Hindlimb muscle (tissue), 1 donor: ENCODE results near the gene FPR1. TPM values are rescaled to one million over a fixed set of nuclear protein-coding genes. Genes with fewer than 3 reads are reported as not detected.

Experiments used
- DNase-seq: peaks from one replicate; pipeline ENCODE4 v3.0.0-alpha.2; 2013
- polyA plus RNA-seq: library from polyadenylated mRNA; unstranded; fragments of 120-200 nt; gene quantifications from one replicate; pipeline ENCODE4 v1.2.1, GENCODE V29; 2013; ENCODE audit not compliant: insufficient read length

Gene FPR1
- 1.6 TPM for polyA plus RNA-seq

DNA sequence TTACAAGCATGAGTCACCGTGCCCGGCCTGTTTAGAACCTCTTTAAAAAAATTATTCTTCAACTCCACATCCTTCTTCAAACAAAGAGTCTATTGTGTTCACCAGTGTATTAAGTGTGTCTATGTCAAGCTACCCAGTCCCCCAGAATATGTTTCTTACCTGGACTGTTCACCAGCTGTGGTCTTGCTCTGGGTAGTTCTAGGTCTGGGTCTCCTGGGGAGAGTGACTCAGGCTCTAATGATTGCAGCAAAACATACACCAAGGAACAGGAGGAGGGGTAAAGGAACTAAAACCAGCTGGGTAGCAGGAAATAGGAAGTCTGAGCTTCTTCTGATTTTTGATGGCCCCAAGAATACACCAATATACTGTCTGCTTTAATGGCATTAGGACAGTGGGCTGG is at the start of gene FPR1:
Gene FPR1 (minus strand): TSS at position 224 of the 400 bp plus-strand sequence. CDS start 4,884 bp downstream, outside the sequence.
- no peak for DNase-seq

DNA sequence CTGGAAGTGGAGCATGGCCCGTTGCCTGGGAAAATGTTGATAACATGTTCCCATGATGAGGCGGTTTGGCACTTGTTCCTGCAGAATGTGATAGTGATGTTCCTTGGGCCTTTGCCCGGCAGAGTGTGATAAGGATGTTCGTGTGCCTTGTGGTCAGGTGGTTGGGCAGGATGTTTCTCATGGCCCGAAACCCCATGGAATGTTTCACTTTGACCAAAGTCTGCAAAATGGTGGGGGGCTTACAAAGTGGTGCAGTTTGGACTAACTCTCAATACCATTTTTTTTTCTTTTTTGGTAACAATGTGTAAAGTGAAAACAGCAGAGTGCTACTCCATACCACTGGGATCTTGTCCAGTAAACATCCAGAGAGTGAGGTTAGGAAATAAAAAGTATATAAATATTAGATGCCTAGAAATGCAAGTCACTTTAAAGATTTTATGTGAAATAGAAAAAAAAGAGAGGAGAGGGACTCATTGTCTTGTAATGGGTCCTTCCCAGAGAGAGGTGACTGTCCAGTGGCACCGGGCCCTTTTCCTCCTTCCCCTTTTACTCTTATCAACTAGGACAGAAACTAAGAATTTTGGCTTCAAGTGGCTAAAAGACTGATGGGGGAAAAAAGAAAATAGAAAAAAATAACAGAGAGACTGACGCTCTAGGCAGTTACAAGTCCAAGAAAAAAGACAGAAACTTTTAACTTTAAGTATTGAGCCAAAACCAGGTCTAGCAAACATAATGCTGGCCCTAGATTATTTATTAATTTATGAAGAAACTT is 49.0 kb upstream of the FPR1 start:
- DNase-seq, result no peak

GRCh38 chr19:51799774-51800472 is 48.2 kb upstream of the FPR1 start:
- DNase-seq, result no peak

- peak; percentile 60 for DNase-seq
Observed at GRCh38 chr19:51799034-51799773, 47.5 kb upstream of the FPR1 start.

DNA sequence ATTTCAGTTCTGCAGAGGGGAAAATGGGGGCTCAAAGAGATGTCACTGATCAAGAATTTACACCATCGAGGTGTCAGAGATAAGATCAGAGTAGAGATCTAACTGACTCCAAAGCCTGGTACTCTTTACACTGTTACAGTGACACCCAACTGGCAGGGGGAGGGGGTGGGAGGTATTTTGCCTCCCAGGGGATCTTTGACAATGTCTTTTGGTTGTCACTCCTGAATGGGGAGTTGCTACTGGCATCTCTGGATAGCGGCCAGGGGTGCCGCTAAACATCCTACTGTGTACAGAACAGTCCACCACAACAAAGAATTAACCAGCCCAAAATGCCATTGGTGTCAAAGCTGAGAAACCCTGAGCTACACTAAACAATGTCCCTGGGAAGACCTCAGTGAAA is 46.4 kb upstream of the FPR1 start:
- no peak for DNase-seq

DNA sequence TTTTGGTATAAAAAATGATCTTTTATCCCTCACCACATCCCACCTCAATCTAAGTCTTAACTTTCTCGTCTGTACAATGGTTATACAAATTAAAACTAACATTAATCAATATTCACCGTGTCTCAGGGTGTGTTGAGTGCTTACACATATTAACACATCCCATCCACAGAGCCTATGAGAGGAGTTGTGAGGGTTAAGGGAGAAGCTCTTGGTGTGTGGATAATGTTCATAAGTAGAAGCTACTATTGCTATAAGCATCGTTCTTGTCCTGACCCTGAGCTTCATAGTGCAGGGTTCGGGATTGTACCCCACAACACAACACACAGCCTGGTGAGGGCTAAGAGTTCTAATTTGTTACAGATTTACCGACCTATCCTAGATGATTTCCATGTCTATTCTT is 45.8 kb upstream of the FPR1 start:
- DNase-seq, result no peak

DNA sequence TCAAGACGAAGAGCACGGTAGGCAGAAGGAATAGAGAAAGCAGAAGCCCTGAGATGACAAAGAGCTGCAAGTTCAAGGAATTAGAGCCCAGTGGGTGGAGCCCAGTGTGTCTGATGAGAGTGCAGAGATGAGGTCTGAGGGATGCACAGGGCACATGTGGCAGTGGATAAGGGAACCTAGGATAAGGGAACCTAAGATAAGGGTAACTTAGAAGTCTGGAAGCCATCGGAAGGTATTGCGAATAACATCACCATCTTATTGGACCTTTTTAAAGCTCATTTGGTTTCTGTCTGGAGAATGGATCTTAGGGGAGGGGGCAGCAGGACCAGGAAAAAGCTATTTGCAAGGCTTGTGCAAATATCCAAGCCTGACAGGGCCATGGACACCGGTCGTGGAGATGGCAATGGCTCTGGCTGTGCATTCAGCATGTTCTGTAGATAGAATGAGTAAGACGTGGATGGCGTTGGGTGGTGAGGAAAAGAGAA is 44.6 kb upstream of the FPR1 start:
- DNase-seq, result no peak

DNA sequence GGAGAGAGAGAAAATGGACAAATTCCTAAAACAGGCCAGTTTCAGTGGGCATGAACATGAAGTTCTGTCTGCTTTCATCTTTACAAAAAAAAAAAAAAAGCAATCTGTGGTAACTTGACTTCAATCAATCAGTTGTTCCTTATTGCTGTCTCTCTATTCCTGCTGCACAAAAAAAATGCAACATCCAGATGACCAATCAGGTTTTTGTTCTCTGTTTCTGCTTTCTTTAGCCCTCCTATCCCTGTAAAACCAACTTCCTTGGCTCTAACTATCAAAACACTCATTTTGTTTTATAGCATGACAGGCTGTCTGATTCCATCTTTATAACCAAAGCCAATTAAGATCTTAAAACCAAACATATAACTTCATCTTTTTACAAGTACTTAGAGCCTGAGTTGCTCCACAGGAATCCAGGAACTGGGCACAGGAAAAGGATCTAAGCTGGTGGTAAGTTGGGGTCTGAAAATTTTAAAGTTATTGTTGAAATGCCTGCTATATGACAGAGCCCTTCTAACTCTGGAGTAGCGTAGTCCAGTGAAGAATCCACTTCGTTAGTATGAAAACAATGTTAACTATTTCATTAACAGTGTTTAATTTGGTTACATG is 43.3 kb upstream of the FPR1 start, which contains the start of gene FPR3:
Gene FPR3 (plus strand): TSS at position 273 of the 606 bp plus-strand sequence. CDS start 28,592 bp downstream, outside the sequence.
- no peak for DNase-seq

- no peak for DNase-seq
Observed at GRCh38 chr19:51793994-51794393, 42.3 kb upstream of the FPR1 start.

DNA sequence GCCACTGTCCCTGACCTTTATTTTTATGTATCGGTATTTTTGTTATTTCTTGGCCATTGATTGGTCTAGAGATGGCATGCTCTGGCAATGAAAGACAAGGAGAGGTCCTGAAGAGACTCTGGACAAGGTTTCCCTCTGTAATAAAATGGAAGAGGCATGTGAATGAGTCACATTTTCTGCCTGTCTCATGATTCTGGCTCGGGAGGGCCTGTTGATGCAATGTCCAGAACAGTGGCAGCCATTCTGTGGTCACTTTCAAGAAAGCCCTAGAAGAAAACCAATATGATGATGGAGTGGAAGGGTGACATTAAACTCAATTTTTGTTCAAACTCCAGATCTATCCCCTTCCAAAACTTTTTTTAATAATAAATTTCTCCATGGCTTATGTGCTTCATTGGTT is 41.3 kb upstream of the FPR1 start:
- DNase-seq, result no peak

GRCh38 chr19:51789061-51789795 is 37.5 kb upstream of the FPR1 start:
- DNase-seq, result no peak

DNA sequence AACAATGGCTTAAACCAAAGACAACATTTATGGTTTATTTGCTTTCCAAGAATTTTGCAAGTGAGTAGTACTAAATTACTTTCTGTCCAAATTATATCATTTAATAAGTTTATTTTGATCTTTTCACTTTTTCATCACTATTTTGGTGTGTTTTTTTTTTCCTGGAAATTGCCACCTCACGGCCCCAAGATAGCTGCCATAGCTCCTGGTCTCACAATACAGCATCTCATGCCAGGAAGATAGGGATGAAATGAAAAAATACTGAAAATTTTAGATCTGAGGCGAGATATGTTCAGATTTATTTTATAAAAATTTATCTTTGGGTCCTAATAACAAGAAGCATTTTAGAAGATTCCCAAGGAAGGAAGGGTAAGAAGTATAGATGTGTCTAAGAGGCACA is 36.4 kb upstream of the FPR1 start:
- DNase-seq, result no peak

GRCh38 chr19:51786646-51787494 is 35.2 kb upstream of the FPR1 start:
- no peak for DNase-seq

DNA sequence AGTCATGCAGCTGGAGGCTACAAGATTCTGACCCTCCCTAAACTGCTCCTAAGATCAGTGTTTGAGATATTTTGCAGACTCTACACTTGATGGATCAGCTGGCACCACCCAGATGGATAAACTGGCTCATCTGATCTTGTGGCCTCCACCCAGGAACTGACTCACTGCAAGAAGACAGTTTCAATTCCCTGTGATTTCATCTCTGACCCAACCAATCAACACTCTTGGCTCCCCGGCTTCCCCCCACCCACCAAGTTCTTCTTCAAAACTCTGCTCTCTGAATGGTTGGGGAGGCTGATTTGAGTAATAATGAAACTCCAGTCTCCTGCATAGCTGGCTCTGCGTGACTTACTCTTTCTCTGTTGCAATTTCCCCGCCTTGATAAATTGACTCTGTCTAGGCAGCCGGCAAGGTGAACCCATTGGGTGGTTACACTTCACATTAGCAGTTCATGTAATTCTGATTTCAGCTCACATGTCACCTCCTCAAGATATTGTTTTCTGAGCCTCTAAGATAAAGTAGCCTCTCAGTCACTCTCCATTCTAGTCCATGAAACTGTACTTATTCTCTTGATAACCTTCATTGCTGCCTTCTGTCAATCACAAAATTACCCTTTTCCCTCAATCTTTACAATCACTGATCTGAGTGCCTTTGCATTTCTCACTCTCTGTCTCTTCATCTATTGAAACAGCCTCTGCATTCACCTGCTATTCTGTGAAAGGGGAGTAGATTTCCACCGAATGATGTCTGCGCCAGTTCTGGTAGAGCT is 33.4 kb upstream of the FPR1 start:
- DNase-seq, result peak; percentile 30

GRCh38 chr19:51784109-51784785 is 32.6 kb upstream of the FPR1 start:
- DNase-seq, result no peak

GRCh38 chr19:51783372-51783771 is 31.7 kb upstream of the FPR1 start:
- DNase-seq, result no peak

DNA sequence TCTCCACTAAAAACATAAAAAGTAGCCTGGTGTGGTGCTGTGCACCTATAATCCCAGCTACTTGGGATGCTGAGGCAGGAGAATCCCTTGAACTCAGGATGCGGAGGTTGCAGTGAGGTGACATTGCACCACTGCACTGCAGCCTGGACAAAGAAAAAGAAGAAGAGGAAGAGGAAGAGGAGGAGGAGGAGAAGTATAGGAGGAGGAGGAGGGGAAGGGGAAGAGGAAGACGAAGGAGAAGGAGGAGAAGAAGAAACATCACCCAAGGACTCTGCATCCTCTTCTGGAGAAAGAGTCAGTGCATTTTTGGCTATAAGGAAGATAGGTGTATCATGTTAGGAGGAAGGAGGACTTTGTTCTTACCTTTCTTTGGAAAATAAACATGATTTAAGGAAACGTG is 30.3 kb upstream of the FPR1 start:
- DNase-seq, result no peak

DNA sequence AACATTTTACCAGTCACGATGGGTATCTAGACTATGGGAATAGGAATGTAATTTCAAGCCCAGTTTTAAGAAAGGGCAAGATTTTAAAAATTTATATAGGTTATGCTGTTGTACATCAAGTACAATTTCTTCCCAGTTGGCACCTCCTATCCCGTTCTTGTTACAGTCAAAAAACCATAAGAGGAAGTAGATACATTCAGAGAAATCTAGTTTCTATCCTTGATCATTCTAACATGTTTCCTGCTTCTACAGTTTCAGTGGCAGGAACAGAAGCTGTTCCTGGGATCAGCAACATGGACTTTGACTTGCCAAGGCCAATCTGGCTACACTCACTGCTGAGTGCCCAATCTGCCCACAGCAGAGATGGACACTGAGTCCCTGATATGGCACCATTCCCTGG is 28.6 kb upstream of the FPR1 start:
- DNase-seq, result no peak

DNA sequence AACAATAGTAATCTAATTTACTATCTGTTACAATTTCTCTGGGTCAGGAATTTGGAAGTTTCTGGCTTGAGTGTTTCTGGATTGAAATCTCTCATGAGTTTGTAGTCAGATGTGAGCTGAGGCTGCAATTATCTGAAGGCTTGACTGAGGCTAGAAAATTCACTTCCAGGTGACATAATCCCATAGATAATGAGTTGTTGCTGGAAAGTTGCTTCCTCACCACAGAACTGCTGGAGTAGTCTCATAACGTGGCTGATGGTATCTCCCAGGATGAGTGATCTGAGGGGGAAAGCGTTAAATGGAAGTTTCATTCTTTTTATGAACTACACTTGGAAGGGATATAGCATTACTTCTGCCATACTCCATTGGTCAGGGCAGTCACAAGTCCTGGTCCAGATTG is 28.0 kb upstream of the FPR1 start:
- no peak for DNase-seq

GRCh38 chr19:51779181-51779580 is 27.5 kb upstream of the FPR1 start:
- DNase-seq, result no peak
